Epithelial cell of esophagus (primary cell): ENCODE data around the gene HOXD1.

ENCODE experiments used
- DNase-seq: peaks from one replicate; pipeline ENCODE4 v3.0.0; 2010; ENCODE audit warnings: low read depth
- H3K4me3 ChIP-seq: 2 replicates; pipeline ENCODE4 v1.5.1; 2011; ENCODE audit warnings: mild to moderate bottlenecking, low read length, control low read depth
- TF ChIP-seq, protein P1 (sequence below): IDR thresholded peaks from 2 replicates; pipeline ENCODE4 v1.5.1; 2011; ENCODE audit warnings: low read depth, mild to moderate bottlenecking, low read length, control low read depth, inconsistent platforms; ENCODE audit not compliant: insufficient read depth; ENCODE audit errors: missing control alignments

Gene HOXD1

DNA sequence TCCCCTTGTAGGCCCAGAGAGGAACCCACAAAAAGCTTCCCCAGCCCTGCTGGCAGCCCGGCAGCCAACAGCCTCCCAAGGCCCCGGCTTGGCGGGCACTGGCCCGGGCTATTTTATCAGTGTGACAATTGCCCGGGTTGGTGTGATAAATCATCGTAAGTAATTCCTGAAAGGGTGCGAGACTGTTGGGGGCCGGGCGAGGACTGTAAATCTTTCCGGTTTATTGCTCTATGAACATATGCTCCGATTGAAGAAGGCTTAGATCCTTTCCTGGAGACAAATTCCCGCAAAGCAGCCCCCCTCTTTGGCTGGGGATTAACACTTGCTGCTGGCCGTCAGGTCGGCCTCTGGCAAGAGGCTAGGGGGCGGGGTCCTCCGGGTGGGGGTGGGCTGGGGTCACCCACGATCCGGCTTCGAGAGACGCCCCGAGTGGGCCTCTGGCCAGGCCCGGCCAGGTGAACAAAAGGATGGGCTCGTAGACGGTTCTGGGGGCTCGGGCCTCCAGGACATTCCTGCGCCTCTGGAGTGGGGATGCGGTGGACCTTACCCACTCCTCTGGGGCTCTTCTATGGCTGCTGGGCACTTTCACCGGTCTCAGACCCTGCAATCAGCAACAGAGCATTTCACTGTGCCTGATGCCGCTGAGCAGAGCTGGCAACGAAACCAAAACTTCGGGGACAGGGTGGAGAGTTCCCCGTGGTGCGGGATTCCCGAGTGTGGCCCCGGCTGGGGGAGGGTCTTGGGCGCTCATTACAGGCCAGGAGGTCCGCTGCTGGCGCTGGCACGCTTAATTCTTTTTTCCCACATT lies 29.4 kb upstream of the HOXD1 start:
- H3K4me3 ChIP-seq: no peak overlapping the region
- TF ChIP-seq, protein P1, sequence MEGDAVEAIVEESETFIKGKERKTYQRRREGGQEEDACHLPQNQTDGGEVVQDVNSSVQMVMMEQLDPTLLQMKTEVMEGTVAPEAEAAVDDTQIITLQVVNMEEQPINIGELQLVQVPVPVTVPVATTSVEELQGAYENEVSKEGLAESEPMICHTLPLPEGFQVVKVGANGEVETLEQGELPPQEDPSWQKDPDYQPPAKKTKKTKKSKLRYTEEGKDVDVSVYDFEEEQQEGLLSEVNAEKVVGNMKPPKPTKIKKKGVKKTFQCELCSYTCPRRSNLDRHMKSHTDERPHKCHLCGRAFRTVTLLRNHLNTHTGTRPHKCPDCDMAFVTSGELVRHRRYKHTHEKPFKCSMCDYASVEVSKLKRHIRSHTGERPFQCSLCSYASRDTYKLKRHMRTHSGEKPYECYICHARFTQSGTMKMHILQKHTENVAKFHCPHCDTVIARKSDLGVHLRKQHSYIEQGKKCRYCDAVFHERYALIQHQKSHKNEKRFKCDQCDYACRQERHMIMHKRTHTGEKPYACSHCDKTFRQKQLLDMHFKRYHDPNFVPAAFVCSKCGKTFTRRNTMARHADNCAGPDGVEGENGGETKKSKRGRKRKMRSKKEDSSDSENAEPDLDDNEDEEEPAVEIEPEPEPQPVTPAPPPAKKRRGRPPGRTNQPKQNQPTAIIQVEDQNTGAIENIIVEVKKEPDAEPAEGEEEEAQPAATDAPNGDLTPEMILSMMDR: no peak
- DNase-seq: no peak

GRCh38 chr2:176159663-176160250 lies 28.7 kb upstream of the HOXD1 start:
- H3K4me3 ChIP-seq: no peak overlapping the region
- TF ChIP-seq, protein P1: no peak
- no peak for DNase-seq

DNA sequence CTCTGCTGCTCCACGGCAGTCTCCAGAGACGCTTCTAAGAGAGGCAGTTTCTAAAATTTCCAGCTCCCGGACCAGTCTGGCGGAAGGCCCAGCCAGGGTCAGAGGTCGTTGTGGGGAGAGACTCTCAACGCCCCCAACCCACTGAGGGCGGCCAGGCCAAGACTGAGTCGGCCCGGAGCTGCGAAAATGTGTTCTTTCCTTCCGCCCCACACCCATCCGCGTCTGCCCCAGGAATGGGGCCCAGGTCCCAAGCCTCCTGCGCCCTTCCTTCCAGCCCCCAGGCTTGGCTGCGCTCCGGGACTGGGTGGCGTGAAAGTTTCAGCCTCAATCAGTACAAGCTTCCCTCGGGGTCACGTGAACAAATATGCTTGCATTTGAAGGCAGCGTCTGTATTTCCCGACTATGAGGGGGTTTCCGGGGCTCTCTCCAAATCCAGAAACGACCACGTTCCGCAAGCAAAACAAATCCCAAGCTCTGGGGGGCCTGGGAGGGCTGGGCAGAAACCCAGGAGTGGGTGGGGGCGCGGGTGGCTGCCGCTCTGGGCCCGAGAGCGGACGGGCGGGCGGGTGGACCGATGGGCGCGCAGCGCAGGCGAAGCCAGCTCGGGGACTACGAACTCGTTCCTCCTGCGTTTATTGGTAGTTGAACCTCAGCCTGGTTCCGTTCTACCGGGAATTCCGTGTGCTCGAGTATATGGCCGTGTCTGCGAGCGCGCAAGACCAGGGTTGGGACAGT lies 28.1 kb upstream of the HOXD1 start:
- TF ChIP-seq, protein P1: no peak
- no peak for DNase-seq
- H3K4me3 ChIP-seq: no peak overlapping the region

DNA sequence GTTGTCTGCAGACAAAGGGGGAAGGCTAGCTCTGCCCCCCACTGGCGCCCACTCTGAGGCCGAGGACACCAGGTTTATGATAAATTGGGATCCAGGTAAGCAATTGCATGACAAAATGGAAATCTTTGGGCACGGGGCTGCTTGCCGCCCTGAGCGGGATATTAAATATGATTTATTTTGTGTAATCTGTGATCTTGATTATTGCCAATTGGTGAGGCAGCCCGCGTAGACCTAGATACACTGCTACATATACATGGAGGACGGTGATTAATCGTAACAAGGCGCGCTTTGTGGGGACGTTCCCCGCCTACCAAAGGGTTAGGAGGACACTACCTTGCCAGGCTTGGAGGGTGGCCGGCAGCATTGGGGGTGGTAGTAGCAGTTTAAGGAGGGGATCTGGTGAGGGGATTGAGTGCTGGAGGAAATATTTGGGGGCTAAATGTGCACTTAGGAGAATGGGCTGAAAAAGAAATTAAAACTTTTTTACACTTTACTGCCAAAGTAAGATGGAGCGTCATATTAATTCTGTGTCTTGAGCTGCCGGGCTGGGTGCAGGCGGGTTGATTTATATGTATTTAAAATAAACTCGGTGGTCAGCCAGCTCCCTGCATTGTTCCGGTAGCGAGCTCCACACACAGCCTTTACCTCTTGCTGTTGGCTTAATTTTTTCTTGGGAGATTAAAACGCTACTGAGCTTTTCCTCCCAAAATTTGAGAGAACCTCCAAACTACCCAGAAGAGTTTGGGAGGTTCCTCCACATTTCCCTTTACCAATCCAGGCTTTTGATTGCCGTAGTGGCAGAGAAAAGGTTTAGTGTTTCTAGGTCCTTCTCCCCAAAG lies 27.3 kb upstream of the HOXD1 start:
- TF ChIP-seq, protein P1: no peak
- H3K4me3 ChIP-seq: no peak overlapping the region
- no peak for DNase-seq

DNA sequence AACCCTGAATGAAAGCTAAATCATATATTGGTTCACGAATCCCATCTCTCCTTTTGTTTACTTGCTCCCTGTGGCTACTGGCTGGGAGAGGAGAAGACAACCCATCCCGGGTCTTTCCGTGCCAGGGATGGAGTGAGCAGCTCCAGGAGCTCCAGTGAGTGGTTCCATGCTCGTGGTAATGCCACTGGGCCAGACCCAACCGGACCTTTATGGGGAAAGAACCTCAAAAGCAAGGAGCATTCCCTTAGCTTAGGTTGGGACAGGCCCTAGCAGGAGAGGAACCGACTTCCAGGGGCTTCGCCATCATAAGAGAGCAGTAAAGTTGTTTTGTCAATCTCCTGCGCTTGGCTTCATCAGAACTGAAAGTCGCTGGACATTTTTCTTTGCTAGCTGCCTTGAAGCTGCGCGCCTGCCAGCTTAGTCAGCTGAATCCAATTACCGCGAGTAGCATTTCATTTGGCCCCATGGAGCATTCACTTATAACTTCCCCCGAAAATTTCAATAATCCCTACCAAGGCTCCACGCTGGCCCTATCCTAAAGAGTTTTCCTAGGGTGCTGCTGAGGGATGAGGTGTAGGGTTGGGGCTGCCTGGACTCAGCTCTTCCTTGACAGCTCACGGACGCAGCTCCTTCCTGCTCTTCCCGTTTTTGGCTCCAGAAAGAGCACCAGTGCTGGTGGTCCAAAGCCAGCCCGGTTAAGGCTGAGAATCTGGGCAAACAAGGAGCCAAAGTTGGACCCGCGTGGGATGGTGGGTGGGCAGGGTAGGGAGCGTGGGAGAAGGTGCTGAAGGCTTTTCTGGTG lies 26.4 kb upstream of the HOXD1 start:
- DNase-seq: peak; percentile 13
- H3K4me3 ChIP-seq: no peak overlapping the region
- TF ChIP-seq, protein P1: no peak
